RWPE2 (cell line): ENCODE measurements around the gene PAFAH1B2.

ENCODE experiments used
- ATAC-seq: fragments of 200-7000 bp; cut with Tn5 transposase; 3 replicates; pipeline ENCODE4 v1.9.1; 2021; ENCODE audit warnings: low read depth
- DNase-seq: peaks from one replicate; pipeline ENCODE4 v3.0.0-alpha.2; 2020; ENCODE audit warnings: low spot score
- H3K27ac ChIP-seq: fragments of 450-650 bp; 2 replicates; pipeline ENCODE4 v1.5.1; 2017; ENCODE audit warnings: mild to moderate bottlenecking; ENCODE audit not compliant: poor library complexity, severe bottlenecking
- H3K27me3 ChIP-seq: fragments of 250-450 bp; sonication (Bioruptor Pico); 2 replicates; pipeline ENCODE4 v1.5.1; 2021; ENCODE audit warnings: mild to moderate bottlenecking, moderate library complexity; ENCODE audit not compliant: insufficient read depth, poor library complexity, severe bottlenecking
- H3K36me3 ChIP-seq: fragments of 250-450 bp; sonication (Bioruptor Pico); 2 replicates; pipeline ENCODE4 v1.5.1; 2020; ENCODE audit warnings: low read depth, mild to moderate bottlenecking, moderate library complexity
- H3K4me1 ChIP-seq: fragments of 250-450 bp; sonication (Bioruptor Pico); 2 replicates; pipeline ENCODE4 v1.5.1; 2021; ENCODE audit warnings: mild to moderate bottlenecking, moderate library complexity; ENCODE audit not compliant: insufficient read depth, poor library complexity, severe bottlenecking
- H3K4me3 ChIP-seq: fragments of 250-450 bp; sonication (Bioruptor Pico); 2 replicates; pipeline ENCODE4 v1.5.1; 2021; ENCODE audit warnings: mild to moderate bottlenecking, moderate library complexity; ENCODE audit not compliant: severe bottlenecking
- H3K9me3 ChIP-seq: fragments of 250-450 bp; sonication (Bioruptor Pico); 2 replicates; pipeline ENCODE4 v1.5.1; 2021; ENCODE audit warnings: mild to moderate bottlenecking, moderate library complexity; ENCODE audit not compliant: severe bottlenecking
- TF ChIP-seq, protein P1 (sequence below): fragments of 450-650 bp; IDR thresholded peaks from one replicate; pipeline ENCODE4 v1.5.1; 2017; ENCODE audit warnings: mild to moderate bottlenecking, moderate library complexity; ENCODE audit not compliant: poor library complexity, severe bottlenecking

Gene PAFAH1B2

DNA sequence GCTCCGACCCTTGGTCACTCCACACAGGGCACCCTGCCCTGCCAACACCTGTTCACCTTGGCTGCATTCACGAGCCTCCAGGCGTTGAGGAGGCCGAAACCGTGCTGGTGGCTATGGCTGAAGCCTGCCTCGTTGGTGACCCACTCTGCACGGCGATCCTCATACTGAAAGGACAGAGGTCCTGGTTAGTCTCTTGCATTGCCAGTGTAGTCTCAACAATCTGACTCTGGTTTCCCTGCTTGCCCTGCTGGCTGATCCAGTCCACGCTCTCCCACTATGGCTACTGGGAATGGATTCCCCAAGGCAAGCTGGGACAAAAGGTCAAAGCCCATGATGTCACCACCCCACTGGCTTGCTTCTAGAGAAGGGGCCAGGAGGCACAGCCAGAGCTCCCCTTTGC is 74.9 kb downstream of the PAFAH1B2 start:
- H3K4me3 ChIP-seq = no peak overlapping the region
- TF ChIP-seq, protein P1, sequence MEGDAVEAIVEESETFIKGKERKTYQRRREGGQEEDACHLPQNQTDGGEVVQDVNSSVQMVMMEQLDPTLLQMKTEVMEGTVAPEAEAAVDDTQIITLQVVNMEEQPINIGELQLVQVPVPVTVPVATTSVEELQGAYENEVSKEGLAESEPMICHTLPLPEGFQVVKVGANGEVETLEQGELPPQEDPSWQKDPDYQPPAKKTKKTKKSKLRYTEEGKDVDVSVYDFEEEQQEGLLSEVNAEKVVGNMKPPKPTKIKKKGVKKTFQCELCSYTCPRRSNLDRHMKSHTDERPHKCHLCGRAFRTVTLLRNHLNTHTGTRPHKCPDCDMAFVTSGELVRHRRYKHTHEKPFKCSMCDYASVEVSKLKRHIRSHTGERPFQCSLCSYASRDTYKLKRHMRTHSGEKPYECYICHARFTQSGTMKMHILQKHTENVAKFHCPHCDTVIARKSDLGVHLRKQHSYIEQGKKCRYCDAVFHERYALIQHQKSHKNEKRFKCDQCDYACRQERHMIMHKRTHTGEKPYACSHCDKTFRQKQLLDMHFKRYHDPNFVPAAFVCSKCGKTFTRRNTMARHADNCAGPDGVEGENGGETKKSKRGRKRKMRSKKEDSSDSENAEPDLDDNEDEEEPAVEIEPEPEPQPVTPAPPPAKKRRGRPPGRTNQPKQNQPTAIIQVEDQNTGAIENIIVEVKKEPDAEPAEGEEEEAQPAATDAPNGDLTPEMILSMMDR = no peak
- DNase-seq = peak; percentile 35
- ATAC-seq = no peak
- no peaks in the 10 kb centered on the region for H3K4me1 ChIP-seq
- H3K9me3 ChIP-seq = no peaks in the 10 kb centered on the region
- no peak overlapping the region for H3K27ac ChIP-seq
- no peaks in the 10 kb centered on the region for H3K27me3 ChIP-seq
- H3K36me3 ChIP-seq = peaks cover 55% of the 10 kb centered on the region

GRCh38 chr11:117219455-117219854 is 75.4 kb downstream of the PAFAH1B2 start:
- TF ChIP-seq, protein P1 = no peak
- no peaks in the 10 kb centered on the region for H3K9me3 ChIP-seq
- no peak overlapping the region for H3K4me3 ChIP-seq
- no peaks in the 10 kb centered on the region for H3K27me3 ChIP-seq
- DNase-seq = peak; percentile 52
- H3K27ac ChIP-seq = no peak overlapping the region
- H3K4me1 ChIP-seq = no peaks in the 10 kb centered on the region
- no peak for ATAC-seq
- peaks cover 51% of the 10 kb centered on the region for H3K36me3 ChIP-seq

DNA sequence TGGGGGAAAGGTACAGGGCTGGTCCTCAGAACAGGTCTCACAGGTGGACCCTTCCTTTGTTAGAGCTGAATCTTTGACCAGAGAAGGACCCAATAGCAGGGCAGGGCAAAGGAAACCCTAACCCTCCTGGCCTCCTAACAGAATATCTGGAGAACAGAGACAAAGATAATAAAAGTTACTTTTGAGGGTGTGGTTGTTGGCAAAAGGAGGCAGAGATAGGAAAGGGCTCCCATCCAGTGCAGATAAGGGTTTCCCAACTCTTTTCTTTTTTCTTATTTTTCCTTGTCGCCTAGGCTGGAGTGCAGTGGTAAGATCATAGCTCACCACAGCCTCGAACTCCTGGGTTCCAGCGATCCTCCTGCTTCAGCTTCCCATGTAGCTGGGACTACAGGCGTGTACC is 75.9 kb downstream of the PAFAH1B2 start:
- H3K27me3 ChIP-seq = no peaks in the 10 kb centered on the region
- ATAC-seq = no peak
- H3K4me1 ChIP-seq = no peaks in the 10 kb centered on the region
- H3K4me3 ChIP-seq = no peak overlapping the region
- no peak for DNase-seq
- H3K36me3 ChIP-seq = peaks cover 45% of the 10 kb centered on the region
- no peak overlapping the region for H3K27ac ChIP-seq
- TF ChIP-seq, protein P1 = no peak
- H3K9me3 ChIP-seq = no peaks in the 10 kb centered on the region

GRCh38 chr11:117220568-117220967 is 76.5 kb downstream of the PAFAH1B2 start:
- no peak for ATAC-seq
- DNase-seq = peak; percentile 30
- peaks cover 47% of the 10 kb centered on the region for H3K36me3 ChIP-seq
- TF ChIP-seq, protein P1 = no peak
- H3K27ac ChIP-seq = no peak overlapping the region
- no peaks in the 10 kb centered on the region for H3K4me1 ChIP-seq
- H3K4me3 ChIP-seq = no peak overlapping the region
- H3K27me3 ChIP-seq = no peaks in the 10 kb centered on the region
- H3K9me3 ChIP-seq = no peaks in the 10 kb centered on the region

DNA sequence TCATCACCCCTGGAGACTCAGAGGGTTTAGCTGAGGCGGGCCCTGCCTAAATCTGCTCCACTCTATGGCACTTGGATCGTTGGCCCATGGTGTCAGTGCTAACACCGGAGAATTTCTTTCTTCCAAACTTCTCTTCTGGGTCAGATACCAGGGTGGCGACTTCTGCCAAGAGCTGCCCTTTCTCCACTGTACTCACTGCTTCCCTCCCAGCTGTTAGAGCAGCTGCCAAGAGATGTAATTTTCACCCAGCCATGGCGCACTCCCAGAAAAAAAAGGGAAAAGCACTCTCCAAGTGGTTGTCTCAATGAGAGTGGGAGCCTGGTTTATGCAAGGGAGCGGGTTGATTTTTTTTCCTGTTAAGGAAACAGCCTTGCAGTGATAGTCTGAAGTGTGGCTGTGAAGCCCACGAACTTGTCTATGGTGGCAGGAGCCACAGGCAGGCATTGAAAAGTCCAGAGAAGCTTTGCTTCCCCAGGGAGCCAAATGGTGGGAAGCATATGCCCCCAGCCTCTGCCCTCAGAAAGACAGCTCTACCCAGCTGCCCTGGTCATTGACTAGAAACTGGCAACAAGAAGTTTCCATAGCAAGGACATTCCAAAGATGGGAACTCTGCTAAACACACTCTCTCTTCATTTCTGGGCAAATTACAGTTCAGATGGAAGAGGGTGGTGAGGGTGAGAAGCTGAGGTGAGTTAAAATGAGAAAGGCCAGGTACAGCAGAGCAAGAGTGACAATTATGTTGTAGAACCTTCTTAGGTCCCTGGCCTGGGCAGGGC is 77.1 kb downstream of the PAFAH1B2 start:
- Histone ChIP-seq H3K9me3 (no peaks in the 10 kb centered on the region), H3K27ac (peak overlapping the region; percentile 19), H3K27me3 (no peaks in the 10 kb centered on the region), H3K36me3 (peaks cover 51% of the 10 kb centered on the region), H3K4me1 (no peaks in the 10 kb centered on the region), H3K4me3 (no peak overlapping the region)
- ATAC-seq (no peak), DNase-seq (no peak)
- TF ChIP-seq, protein P1 = no peak
